CD4-positive, alpha-beta T cell treated with Interleukin-15 for 4 hours (primary cell): ENCODE results near the gene KLHDC3.
"Not testable (repeated sequence)": the region's sequence is repeated elsewhere in the genome, so short reads cannot be mapped to it uniquely, and the experiment has no call there.

Experiments
- DNase-seq: peaks from one replicate; pipeline ENCODE4 v3.0.0-alpha.2; 2020; ENCODE audit warnings: low spot score

Gene KLHDC3

GRCh38 chr6:42988486-42989020 lies 25.5 kb upstream of the KLHDC3 start:
- no peak for DNase-seq

GRCh38 chr6:42989923-42990322 lies 24.1 kb upstream of the KLHDC3 start:
- DNase-seq = no peak

- no peak for DNase-seq
These were observed 20.6 kb upstream of the KLHDC3 start for GRCh38 chr6:42993445-42993844.

GRCh38 chr6:42996513-42996912 lies 17.5 kb upstream of the KLHDC3 start:
- no peak for DNase-seq

GRCh38 chr6:42998205-42998604 lies 15.8 kb upstream of the KLHDC3 start:
- DNase-seq = not testable (repeated sequence)

- no peak for DNase-seq
These were observed 12.2 kb upstream of the KLHDC3 start for GRCh38 chr6:43001843-43002242.

GRCh38 chr6:43005844-43006243 lies 8.2 kb upstream of the KLHDC3 start:
- DNase-seq = no peak

GRCh38 chr6:43006251-43006650 lies 7.8 kb upstream of the KLHDC3 start:
- no peak for DNase-seq

GRCh38 chr6:43007126-43007525 lies 6.9 kb upstream of the KLHDC3 start:
- no peak for DNase-seq

GRCh38 chr6:43009124-43009523 lies 4.9 kb upstream of the KLHDC3 start:
- peak; percentile 34 for DNase-seq

- no peak for DNase-seq
These were observed 2.8 kb upstream of the KLHDC3 start for GRCh38 chr6:43011207-43011606.

GRCh38 chr6:43012364-43012763 lies 1.7 kb upstream of the KLHDC3 start:
- DNase-seq = no peak

- DNase-seq = no peak
These were observed 779 bp upstream of the KLHDC3 start for GRCh38 chr6:43013097-43013842.

GRCh38 chr6:43014434-43014909 lies 423 bp downstream of the KLHDC3 start:
- no peak for DNase-seq

- no peak for DNase-seq
These were observed 2.3 kb downstream of the KLHDC3 start for GRCh38 chr6:43016176-43016942.

- DNase-seq = no peak
These were observed 2.9 kb downstream of the KLHDC3 start for GRCh38 chr6:43016943-43017334.

- no peak for DNase-seq
These were observed 5.1 kb downstream of the KLHDC3 start for GRCh38 chr6:43019152-43019551.

GRCh38 chr6:43020052-43020705 lies 6.1 kb downstream of the KLHDC3 start:
- no peak for DNase-seq

- DNase-seq = no peak
These were observed 6.8 kb downstream of the KLHDC3 start for GRCh38 chr6:43020847-43021246.

- DNase-seq = peak; percentile 66
These were observed 7.4 kb downstream of the KLHDC3 start, which contains the start of gene RRP36 for GRCh38 chr6:43021270-43022047. RRP36 (plus strand) TSS chr6:43021623; CDS start chr6:43021655, 32 bp downstream.

GRCh38 chr6:43024436-43024835 lies 10.4 kb downstream of the KLHDC3 start:
- no peak for DNase-seq

- no peak for DNase-seq
These were observed 12.3 kb downstream of the KLHDC3 start for GRCh38 chr6:43026365-43026764.
